ENCODE results near the gene SRPK2. TPM values are rescaled to one million over a fixed set of nuclear protein-coding genes. Genes with fewer than 3 reads are reported as not detected.

The SRPK2 gene
- total and polyA plus RNA-seq, 4 donors, result 7.8 to 19.7 (median 16.7) TPM

DNA sequence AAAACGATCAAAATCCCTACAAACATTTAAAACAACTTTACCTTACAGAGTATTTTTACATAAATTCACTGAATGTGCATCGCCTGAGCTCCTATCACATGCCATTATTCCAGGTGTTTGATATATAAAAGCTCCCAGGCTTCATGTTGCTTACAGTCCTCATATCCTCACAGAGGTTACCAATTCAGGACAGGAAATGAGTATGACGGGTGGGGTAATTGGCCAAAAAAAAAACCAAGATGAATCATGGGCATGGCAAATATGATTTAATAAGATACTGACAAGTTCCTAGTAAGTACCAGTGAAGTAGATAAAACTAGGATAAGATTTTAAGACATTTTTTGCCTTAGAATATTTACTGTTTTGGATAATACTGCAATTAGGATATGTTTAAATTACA is 238.9 kb downstream of the SRPK2 start:
- H3K4me3 ChIP-seq (ENCODE audit: low read depth in 1 of 3, low read length in 3 of 3), result no peak overlapping the region
- TF ChIP-seq, protein P1, sequence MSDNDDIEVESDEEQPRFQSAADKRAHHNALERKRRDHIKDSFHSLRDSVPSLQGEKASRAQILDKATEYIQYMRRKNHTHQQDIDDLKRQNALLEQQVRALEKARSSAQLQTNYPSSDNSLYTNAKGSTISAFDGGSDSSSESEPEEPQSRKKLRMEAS (IDR thresholded peaks at IDR 0.05), result no peak
- TF ChIP-seq, protein P2, sequence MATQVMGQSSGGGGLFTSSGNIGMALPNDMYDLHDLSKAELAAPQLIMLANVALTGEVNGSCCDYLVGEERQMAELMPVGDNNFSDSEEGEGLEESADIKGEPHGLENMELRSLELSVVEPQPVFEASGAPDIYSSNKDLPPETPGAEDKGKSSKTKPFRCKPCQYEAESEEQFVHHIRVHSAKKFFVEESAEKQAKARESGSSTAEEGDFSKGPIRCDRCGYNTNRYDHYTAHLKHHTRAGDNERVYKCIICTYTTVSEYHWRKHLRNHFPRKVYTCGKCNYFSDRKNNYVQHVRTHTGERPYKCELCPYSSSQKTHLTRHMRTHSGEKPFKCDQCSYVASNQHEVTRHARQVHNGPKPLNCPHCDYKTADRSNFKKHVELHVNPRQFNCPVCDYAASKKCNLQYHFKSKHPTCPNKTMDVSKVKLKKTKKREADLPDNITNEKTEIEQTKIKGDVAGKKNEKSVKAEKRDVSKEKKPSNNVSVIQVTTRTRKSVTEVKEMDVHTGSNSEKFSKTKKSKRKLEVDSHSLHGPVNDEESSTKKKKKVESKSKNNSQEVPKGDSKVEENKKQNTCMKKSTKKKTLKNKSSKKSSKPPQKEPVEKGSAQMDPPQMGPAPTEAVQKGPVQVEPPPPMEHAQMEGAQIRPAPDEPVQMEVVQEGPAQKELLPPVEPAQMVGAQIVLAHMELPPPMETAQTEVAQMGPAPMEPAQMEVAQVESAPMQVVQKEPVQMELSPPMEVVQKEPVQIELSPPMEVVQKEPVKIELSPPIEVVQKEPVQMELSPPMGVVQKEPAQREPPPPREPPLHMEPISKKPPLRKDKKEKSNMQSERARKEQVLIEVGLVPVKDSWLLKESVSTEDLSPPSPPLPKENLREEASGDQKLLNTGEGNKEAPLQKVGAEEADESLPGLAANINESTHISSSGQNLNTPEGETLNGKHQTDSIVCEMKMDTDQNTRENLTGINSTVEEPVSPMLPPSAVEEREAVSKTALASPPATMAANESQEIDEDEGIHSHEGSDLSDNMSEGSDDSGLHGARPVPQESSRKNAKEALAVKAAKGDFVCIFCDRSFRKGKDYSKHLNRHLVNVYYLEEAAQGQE (IDR thresholded peaks at IDR 0.05), result no peak
- TF ChIP-seq HNF4A (conservative IDR thresholded peaks at IDR 0.05), result no peak
- no peak for TF ChIP-seq SP1 (IDR thresholded peaks at IDR 0.05)
- TF ChIP-seq JUND (IDR thresholded peaks at IDR 0.05), result no peak
- no peak for TF ChIP-seq YY1 (IDR thresholded peaks at IDR 0.05)
- 85% methylated on average over 3 of the region's 3 CpGs for WGBS

DNA sequence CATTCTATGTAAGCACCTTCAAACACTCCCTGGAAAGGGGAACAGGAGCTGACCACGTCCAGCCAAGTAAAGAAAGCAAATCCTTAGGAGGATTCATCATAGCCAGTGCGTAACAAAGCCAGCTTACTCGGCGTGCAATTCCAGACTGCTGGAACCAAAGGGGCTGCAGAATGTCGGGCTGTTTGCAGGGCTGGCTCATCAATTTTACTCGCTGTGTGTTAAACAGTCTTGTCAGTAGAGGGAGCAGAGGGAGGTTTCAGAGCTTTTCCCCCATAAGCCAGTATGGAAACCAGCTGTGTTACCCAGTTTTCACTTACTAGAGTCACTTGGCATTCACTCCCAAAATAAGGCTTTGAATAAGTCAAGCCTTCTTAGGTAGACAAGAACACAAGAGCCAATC is 247.7 kb downstream of the SRPK2 start:
- Histone ChIP-seq H3K36me3 (ENCODE audit: control insufficient read depth in 4 of 4, insufficient read depth in 3 of 4, low read depth in 1 of 4, low read length in 3 of 4) (peaks cover 2 to 17% (median 11%) of the 10 kb centered on the region in 4 donors), H3K27ac (ENCODE audit: low read depth in 1 of 2, low read length in 2 of 2) (no peak overlapping the region), H3K4me3 (ENCODE audit: low read depth in 1 of 3, low read length in 3 of 3) (no peak overlapping the region), H3K9ac (ENCODE audit: low read depth in 1 of 2, low read length in 2 of 2) (no peak overlapping the region), H3K27me3 (ENCODE audit: control insufficient read depth in 4 of 4, insufficient read depth in 4 of 4, low read length in 3 of 4) (no peaks in the 10 kb centered on the region), H3K9me3 (ENCODE audit: control insufficient read depth in 4 of 4, low read length in 3 of 4) (no peaks in the 10 kb centered on the region), H3K4me1 (ENCODE audit: control insufficient read depth in 4 of 4, insufficient read depth in 4 of 4, low read length in 3 of 4) (peaks cover under 1 to 6% (median 3%) of the 10 kb centered on the region in 4 donors)
- 90% methylated on average over 6 of the region's 6 CpGs for WGBS
- DNase-seq (ENCODE audit: low spot score), result no peak
- TF ChIP-seq YY1 (IDR thresholded peaks at IDR 0.05) (no peak), HNF4G (IDR thresholded peaks at IDR 0.05) (no peak), JUND (IDR thresholded peaks at IDR 0.05) (no peak), EGR1 (IDR thresholded peaks at IDR 0.05; ENCODE audit: low read depth in 2 of 2) (no peak), TAF1 (conservative IDR thresholded peaks at IDR 0.05) (no peak), SP1 (IDR thresholded peaks at IDR 0.05) (no peak), GABPA (IDR thresholded peaks at IDR 0.05 in 1 of 2, conservative IDR thresholded peaks at IDR 0.05 in 1 of 2) (no peak), HNF4A (conservative IDR thresholded peaks at IDR 0.05) (no peak), NR2F2 (IDR thresholded peaks at IDR 0.05) (no peak), RAD21 (IDR thresholded peaks at IDR 0.05) (peak; percentile 45 to 71), FOXA2 (IDR thresholded peaks at IDR 0.05) (no peak)
- TF ChIP-seq, protein P3, sequence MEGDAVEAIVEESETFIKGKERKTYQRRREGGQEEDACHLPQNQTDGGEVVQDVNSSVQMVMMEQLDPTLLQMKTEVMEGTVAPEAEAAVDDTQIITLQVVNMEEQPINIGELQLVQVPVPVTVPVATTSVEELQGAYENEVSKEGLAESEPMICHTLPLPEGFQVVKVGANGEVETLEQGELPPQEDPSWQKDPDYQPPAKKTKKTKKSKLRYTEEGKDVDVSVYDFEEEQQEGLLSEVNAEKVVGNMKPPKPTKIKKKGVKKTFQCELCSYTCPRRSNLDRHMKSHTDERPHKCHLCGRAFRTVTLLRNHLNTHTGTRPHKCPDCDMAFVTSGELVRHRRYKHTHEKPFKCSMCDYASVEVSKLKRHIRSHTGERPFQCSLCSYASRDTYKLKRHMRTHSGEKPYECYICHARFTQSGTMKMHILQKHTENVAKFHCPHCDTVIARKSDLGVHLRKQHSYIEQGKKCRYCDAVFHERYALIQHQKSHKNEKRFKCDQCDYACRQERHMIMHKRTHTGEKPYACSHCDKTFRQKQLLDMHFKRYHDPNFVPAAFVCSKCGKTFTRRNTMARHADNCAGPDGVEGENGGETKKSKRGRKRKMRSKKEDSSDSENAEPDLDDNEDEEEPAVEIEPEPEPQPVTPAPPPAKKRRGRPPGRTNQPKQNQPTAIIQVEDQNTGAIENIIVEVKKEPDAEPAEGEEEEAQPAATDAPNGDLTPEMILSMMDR (IDR thresholded peaks at IDR 0.05; ENCODE audit: low read depth, low read length, missing input control), result peak; percentile 10
- TF ChIP-seq, protein P4, sequence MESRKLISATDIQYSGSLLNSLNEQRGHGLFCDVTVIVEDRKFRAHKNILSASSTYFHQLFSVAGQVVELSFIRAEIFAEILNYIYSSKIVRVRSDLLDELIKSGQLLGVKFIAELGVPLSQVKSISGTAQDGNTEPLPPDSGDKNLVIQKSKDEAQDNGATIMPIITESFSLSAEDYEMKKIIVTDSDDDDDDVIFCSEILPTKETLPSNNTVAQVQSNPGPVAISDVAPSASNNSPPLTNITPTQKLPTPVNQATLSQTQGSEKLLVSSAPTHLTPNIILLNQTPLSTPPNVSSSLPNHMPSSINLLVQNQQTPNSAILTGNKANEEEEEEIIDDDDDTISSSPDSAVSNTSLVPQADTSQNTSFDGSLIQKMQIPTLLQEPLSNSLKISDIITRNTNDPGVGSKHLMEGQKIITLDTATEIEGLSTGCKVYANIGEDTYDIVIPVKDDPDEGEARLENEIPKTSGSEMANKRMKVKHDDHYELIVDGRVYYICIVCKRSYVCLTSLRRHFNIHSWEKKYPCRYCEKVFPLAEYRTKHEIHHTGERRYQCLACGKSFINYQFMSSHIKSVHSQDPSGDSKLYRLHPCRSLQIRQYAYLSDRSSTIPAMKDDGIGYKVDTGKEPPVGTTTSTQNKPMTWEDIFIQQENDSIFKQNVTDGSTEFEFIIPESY (IDR thresholded peaks at IDR 0.05), result no peak
- TF ChIP-seq, protein P5, sequence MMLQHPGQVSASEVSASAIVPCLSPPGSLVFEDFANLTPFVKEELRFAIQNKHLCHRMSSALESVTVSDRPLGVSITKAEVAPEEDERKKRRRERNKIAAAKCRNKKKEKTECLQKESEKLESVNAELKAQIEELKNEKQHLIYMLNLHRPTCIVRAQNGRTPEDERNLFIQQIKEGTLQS (IDR thresholded peaks at IDR 0.05), result no peak

More for the DNA sequence above, 238.9 kb downstream of the SRPK2 start:
- DNase-seq (ENCODE audit: low spot score), result no peak
- no peaks in the 10 kb centered on the region for H3K36me3 ChIP-seq (ENCODE audit: control insufficient read depth in 4 of 4, insufficient read depth in 3 of 4, low read depth in 1 of 4, low read length in 3 of 4)
- peaks cover 0 to 17% (median 8%) of the 10 kb centered on the region in 4 donors for H3K4me1 ChIP-seq (ENCODE audit: control insufficient read depth in 4 of 4, insufficient read depth in 4 of 4, low read length in 3 of 4)
- H3K27me3 ChIP-seq (ENCODE audit: control insufficient read depth in 4 of 4, insufficient read depth in 4 of 4, low read length in 3 of 4), result no peaks in the 10 kb centered on the region
- H3K9ac ChIP-seq (ENCODE audit: low read depth in 1 of 2, low read length in 2 of 2), result no peak overlapping the region
- H3K9me3 ChIP-seq (ENCODE audit: control insufficient read depth in 4 of 4, low read length in 3 of 4), result no peaks in the 10 kb centered on the region
- H3K27ac ChIP-seq (ENCODE audit: low read depth in 1 of 2, low read length in 2 of 2), result no peak overlapping the region
